NB4 (cell line): ENCODE data around the gene TACR1.

Experiments
- DNase-seq: peaks from one replicate; pipeline ENCODE4 v3.0.0; 2010; ENCODE audit warnings: low read depth
- H3K4me3 ChIP-seq: one replicate; pipeline ENCODE4 v1.5.1; 2011; ENCODE audit warnings: mild to moderate bottlenecking, low read depth, low read length, moderate library complexity
- MYC ChIP-seq: IDR thresholded peaks from 2 replicates; pipeline ENCODE4 v1.6.1; 2011; ENCODE audit warnings: low read depth, low read length
- POLR2A ChIP-seq: IDR thresholded peaks from 2 replicates; pipeline ENCODE4 v1.6.1; 2011; ENCODE audit warnings: mild to moderate bottlenecking; ENCODE audit not compliant: insufficient read length; ENCODE audit errors: extremely low read depth
- TF ChIP-seq, protein P1 (sequence below): IDR thresholded peaks from one replicate; pipeline ENCODE4 v1.5.1; 2012; ENCODE audit warnings: low read depth, low read length
- TF ChIP-seq, protein P2 (sequence below): IDR thresholded peaks from 2 replicates; pipeline ENCODE4 v1.6.1; 2011; ENCODE audit warnings: low read depth, low read length

The TACR1 gene

GRCh38 chr2:75053484-75054112 lies 145.7 kb downstream of the TACR1 start:
- TF ChIP-seq, protein P1, sequence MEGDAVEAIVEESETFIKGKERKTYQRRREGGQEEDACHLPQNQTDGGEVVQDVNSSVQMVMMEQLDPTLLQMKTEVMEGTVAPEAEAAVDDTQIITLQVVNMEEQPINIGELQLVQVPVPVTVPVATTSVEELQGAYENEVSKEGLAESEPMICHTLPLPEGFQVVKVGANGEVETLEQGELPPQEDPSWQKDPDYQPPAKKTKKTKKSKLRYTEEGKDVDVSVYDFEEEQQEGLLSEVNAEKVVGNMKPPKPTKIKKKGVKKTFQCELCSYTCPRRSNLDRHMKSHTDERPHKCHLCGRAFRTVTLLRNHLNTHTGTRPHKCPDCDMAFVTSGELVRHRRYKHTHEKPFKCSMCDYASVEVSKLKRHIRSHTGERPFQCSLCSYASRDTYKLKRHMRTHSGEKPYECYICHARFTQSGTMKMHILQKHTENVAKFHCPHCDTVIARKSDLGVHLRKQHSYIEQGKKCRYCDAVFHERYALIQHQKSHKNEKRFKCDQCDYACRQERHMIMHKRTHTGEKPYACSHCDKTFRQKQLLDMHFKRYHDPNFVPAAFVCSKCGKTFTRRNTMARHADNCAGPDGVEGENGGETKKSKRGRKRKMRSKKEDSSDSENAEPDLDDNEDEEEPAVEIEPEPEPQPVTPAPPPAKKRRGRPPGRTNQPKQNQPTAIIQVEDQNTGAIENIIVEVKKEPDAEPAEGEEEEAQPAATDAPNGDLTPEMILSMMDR: peak; percentile 86
- TF ChIP-seq MYC (no peak), POLR2A (no peak)
- TF ChIP-seq, protein P2, sequence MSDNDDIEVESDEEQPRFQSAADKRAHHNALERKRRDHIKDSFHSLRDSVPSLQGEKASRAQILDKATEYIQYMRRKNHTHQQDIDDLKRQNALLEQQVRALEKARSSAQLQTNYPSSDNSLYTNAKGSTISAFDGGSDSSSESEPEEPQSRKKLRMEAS: no peak
- peak; percentile 51 for DNase-seq
- H3K4me3 ChIP-seq: no peak overlapping the region

- TF ChIP-seq, protein P1: no peak
- no peak for TF ChIP-seq POLR2A
- TF ChIP-seq, protein P2: no peak
- TF ChIP-seq MYC: no peak
- no peak overlapping the region for H3K4me3 ChIP-seq
- DNase-seq: peak; percentile 34
These were observed 151.2 kb downstream of the TACR1 start for GRCh38 chr2:75047992-75048625.

- TF ChIP-seq MYC (no peak), POLR2A (no peak)
- TF ChIP-seq, protein P1: no peak
- TF ChIP-seq, protein P2: no peak
- no peak for DNase-seq
- no peak overlapping the region for H3K4me3 ChIP-seq
These were observed 151.9 kb downstream of the TACR1 start for GRCh38 chr2:75047189-75047991.

DNA sequence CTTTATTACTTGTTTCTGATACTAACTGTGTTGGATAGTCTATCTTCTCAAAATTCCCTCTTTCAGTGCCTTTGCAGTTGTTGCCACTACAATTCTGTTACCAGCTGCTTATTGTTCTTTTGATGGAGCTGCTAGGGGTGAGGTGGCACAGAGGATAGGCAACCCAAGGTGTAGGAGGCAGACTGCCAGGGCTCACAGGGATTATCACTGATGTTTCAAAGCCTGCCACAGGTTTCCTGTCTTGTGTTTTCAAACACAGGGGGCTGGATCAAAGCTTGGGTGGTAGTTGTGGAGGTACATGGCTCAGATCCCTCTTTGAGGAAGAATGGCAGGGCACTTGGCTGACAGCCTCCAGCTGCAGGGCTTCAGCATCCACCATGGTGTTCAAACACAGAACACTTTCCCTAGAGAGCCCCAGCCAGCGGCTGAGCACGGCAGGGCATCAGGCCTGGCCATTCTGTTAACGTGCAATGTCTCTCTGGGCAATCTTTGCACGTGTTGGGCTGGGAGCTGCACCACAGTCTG lies 153.7 kb downstream of the TACR1 start:
- H3K4me3 ChIP-seq: no peak overlapping the region
- TF ChIP-seq POLR2A: no peak
- TF ChIP-seq, protein P1: no peak
- TF ChIP-seq, protein P2: 0 out of 2 replicates have a peak, but pooled peaks have one; percentile 13
- peak; percentile 20 for DNase-seq

GRCh38 chr2:75044291-75044690 lies 155.0 kb downstream of the TACR1 start:
- DNase-seq: no peak

More at GRCh38 chr2:75044291-75044690, 155.0 kb downstream of the TACR1 start:
- H3K4me3 ChIP-seq: no peak overlapping the region
- TF ChIP-seq POLR2A (no peak), MYC (no peak)
- TF ChIP-seq, protein P2: no peak
- TF ChIP-seq, protein P1: no peak
